ENCODE results near the gene SYNM. TPM values are rescaled to one million over a fixed set of nuclear protein-coding genes. Genes with fewer than 3 reads are reported as not detected.

The SYNM gene
- total and polyA plus RNA-seq, 4 donors, result 42.6 to 103 (median 63.8) TPM

GRCh38 chr15:99129644-99130043 lies 24.8 kb downstream of the SYNM start:
- ATAC-seq (ENCODE audit: low FRiP score) (no peak), DNase-seq (no peak)
- no peaks in the 10 kb centered on the region for H3K27me3 ChIP-seq (ENCODE audit: control insufficient read depth in 1 of 2, insufficient read depth in 2 of 2, low read length in 1 of 2)
- WGBS, 2 donors, result 89 to 91% methylated on average over 16 of the region's 16 CpGs
- intact Hi-C loops (cut with DNase I), result no loop called here
- H3K4me3 ChIP-seq (ENCODE audit: low read length in 2 of 2), result no peak overlapping the region
- peaks cover 2 to 3% of the 10 kb centered on the region in 2 donors for H3K36me3 ChIP-seq (ENCODE audit: control insufficient read depth in 1 of 2, insufficient read depth in 2 of 2, low read length in 1 of 2)
- H3K4me1 ChIP-seq (ENCODE audit: control insufficient read depth in 1 of 2, insufficient read depth in 2 of 2, low read length in 2 of 2), result no peaks in the 10 kb centered on the region
- no peaks in the 10 kb centered on the region for H3K9me3 ChIP-seq (ENCODE audit: control insufficient read depth, low read length)
- no peak overlapping the region for H3K27ac ChIP-seq (ENCODE audit: low read depth in 1 of 2, low read length in 2 of 2)

GRCh38 chr15:99130314-99130713 lies 25.4 kb downstream of the SYNM start:
- DNase-seq (no peak), ATAC-seq (ENCODE audit: low FRiP score) (no peak)
- Histone ChIP-seq H3K36me3 (ENCODE audit: control insufficient read depth in 1 of 2, insufficient read depth in 2 of 2, low read length in 1 of 2) (peaks cover 2 to 3% of the 10 kb centered on the region in 2 donors), H3K9me3 (ENCODE audit: control insufficient read depth, low read length) (no peaks in the 10 kb centered on the region), H3K4me3 (ENCODE audit: low read length in 2 of 2) (no peak overlapping the region), H3K4me1 (ENCODE audit: control insufficient read depth in 1 of 2, insufficient read depth in 2 of 2, low read length in 2 of 2) (no peaks in the 10 kb centered on the region), H3K27me3 (ENCODE audit: control insufficient read depth in 1 of 2, insufficient read depth in 2 of 2, low read length in 1 of 2) (no peaks in the 10 kb centered on the region), H3K27ac (ENCODE audit: low read depth in 1 of 2, low read length in 2 of 2) (no peak overlapping the region)
- 60 to 67% methylated on average over 13 of the region's 13 CpGs for WGBS, 2 donors
- intact Hi-C loops (cut with DNase I), result no loop called here

DNA sequence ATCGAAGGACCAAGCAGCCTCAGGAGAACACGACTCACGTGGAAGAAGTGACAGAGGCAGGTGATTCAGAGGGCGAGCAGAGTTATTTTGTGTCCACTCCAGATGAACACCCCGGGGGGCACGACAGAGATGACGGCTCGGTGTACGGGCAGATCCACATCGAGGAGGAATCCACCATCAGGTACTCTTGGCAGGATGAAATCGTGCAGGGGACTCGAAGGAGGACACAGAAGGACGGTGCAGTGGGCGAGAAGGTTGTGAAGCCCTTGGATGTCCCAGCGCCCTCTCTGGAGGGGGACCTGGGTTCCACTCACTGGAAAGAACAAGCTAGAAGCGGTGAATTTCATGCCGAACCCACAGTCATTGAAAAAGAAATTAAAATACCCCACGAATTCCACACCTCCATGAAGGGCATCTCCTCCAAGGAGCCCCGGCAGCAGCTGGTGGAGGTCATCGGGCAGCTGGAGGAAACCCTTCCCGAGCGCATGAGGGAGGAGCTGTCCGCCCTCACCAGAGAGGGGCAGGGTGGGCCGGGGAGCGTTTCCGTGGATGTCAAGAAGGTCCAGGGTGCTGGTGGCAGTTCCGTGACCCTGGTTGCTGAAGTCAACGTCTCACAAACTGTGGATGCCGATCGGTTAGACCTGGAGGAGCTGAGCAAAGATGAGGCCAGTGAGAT lies 26.0 kb downstream of the SYNM start:
- no peak overlapping the region for H3K4me3 ChIP-seq (ENCODE audit: low read length in 2 of 2)
- no peaks in the 10 kb centered on the region for H3K27me3 ChIP-seq (ENCODE audit: control insufficient read depth in 1 of 2, insufficient read depth in 2 of 2, low read length in 1 of 2)
- no peak overlapping the region for H3K27ac ChIP-seq (ENCODE audit: low read depth in 1 of 2, low read length in 2 of 2)
- ATAC-seq (ENCODE audit: low FRiP score) (no peak), DNase-seq (no peak)
- H3K36me3 ChIP-seq (ENCODE audit: control insufficient read depth in 1 of 2, insufficient read depth in 2 of 2, low read length in 1 of 2), result peaks cover 2 to 3% of the 10 kb centered on the region in 2 donors
- H3K9me3 ChIP-seq (ENCODE audit: control insufficient read depth, low read length), result no peaks in the 10 kb centered on the region
- 93 to 94% methylated on average over 30 of the region's 30 CpGs for WGBS, 2 donors
- no peaks in the 10 kb centered on the region for H3K4me1 ChIP-seq (ENCODE audit: control insufficient read depth in 1 of 2, insufficient read depth in 2 of 2, low read length in 2 of 2)
- intact Hi-C loops (cut with DNase I), result no loop called here

DNA sequence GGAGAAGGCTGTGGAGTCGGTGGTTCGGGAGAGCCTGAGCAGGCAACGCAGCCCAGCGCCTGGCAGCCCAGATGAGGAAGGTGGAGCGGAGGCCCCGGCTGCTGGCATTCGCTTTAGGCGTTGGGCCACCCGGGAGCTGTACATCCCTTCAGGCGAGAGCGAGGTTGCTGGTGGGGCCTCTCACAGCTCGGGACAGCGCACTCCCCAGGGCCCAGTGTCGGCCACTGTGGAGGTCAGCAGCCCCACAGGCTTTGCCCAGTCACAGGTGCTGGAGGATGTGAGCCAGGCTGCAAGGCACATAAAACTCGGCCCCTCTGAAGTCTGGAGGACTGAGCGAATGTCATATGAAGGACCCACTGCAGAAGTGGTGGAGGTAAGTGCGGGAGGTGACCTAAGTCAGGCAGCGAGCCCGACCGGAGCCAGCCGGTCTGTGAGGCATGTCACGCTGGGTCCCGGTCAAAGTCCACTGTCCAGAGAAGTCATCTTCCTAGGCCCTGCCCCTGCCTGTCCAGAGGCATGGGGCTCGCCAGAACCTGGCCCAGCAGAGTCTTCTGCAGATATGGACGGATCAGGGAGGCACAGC lies 26.7 kb downstream of the SYNM start:
- H3K4me1 ChIP-seq (ENCODE audit: control insufficient read depth in 1 of 2, insufficient read depth in 2 of 2, low read length in 2 of 2), result no peaks in the 10 kb centered on the region
- H3K9me3 ChIP-seq (ENCODE audit: control insufficient read depth, low read length), result no peaks in the 10 kb centered on the region
- H3K4me3 ChIP-seq (ENCODE audit: low read length in 2 of 2), result no peak overlapping the region
- no peak for DNase-seq
- peaks cover 2 to 3% of the 10 kb centered on the region in 2 donors for H3K36me3 ChIP-seq (ENCODE audit: control insufficient read depth in 1 of 2, insufficient read depth in 2 of 2, low read length in 1 of 2)
- no peak overlapping the region for H3K27ac ChIP-seq (ENCODE audit: low read depth in 1 of 2, low read length in 2 of 2)
- intact Hi-C loops (cut with DNase I), result no loop called here
- ATAC-seq (ENCODE audit: low FRiP score), result peak; percentile 5
- no peaks in the 10 kb centered on the region for H3K27me3 ChIP-seq (ENCODE audit: control insufficient read depth in 1 of 2, insufficient read depth in 2 of 2, low read length in 1 of 2)
- 91 to 94% methylated on average over 25 of the region's 25 CpGs for WGBS, 2 donors

DNA sequence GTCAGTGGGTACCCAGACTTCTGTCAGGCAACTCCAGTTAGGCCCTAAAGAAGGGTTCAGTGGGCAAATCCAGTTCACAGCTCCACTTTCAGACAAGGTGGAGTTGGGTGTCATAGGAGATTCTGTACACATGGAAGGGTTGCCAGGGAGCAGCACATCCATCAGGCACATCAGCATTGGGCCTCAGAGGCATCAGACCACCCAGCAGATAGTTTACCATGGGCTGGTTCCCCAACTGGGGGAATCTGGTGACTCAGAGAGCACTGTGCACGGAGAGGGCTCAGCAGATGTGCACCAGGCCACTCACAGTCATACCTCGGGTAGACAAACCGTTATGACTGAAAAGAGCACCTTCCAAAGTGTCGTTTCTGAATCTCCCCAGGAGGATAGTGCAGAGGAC lies 27.2 kb downstream of the SYNM start:
- no peak overlapping the region for H3K27ac ChIP-seq (ENCODE audit: low read depth in 1 of 2, low read length in 2 of 2)
- H3K36me3 ChIP-seq (ENCODE audit: control insufficient read depth in 1 of 2, insufficient read depth in 2 of 2, low read length in 1 of 2), result peaks cover 2 to 6% of the 10 kb centered on the region in 2 donors
- DNase-seq (no peak), ATAC-seq (ENCODE audit: low FRiP score) (no peak)
- intact Hi-C loops (cut with DNase I), result no loop called here
- no peaks in the 10 kb centered on the region for H3K27me3 ChIP-seq (ENCODE audit: control insufficient read depth in 1 of 2, insufficient read depth in 2 of 2, low read length in 1 of 2)
- no peaks in the 10 kb centered on the region for H3K4me1 ChIP-seq (ENCODE audit: control insufficient read depth in 1 of 2, insufficient read depth in 2 of 2, low read length in 2 of 2)
- WGBS, 2 donors, result 92 to 93% methylated on average over 4 of the region's 4 CpGs
- no peaks in the 10 kb centered on the region for H3K9me3 ChIP-seq (ENCODE audit: control insufficient read depth, low read length)
- H3K4me3 ChIP-seq (ENCODE audit: low read length in 2 of 2), result no peak overlapping the region

GRCh38 chr15:99132634-99133287 lies 27.9 kb downstream of the SYNM start:
- 76 to 80% methylated on average over 18 of the region's 18 CpGs for WGBS, 2 donors
- Histone ChIP-seq H3K4me1 (ENCODE audit: control insufficient read depth in 1 of 2, insufficient read depth in 2 of 2, low read length in 2 of 2) (no peaks in the 10 kb centered on the region), H3K27me3 (ENCODE audit: control insufficient read depth in 1 of 2, insufficient read depth in 2 of 2, low read length in 1 of 2) (no peaks in the 10 kb centered on the region), H3K36me3 (ENCODE audit: control insufficient read depth in 1 of 2, insufficient read depth in 2 of 2, low read length in 1 of 2) (peaks cover 2 to 10% of the 10 kb centered on the region in 2 donors), H3K9me3 (ENCODE audit: control insufficient read depth, low read length) (no peaks in the 10 kb centered on the region), H3K27ac (ENCODE audit: low read depth in 1 of 2, low read length in 2 of 2) (no peak overlapping the region), H3K4me3 (ENCODE audit: low read length in 2 of 2) (no peak overlapping the region)
- DNase-seq (no peak), ATAC-seq (ENCODE audit: low FRiP score) (no peak)
- intact Hi-C loops (cut with DNase I), result no loop called here

- Histone ChIP-seq H3K36me3 (ENCODE audit: control insufficient read depth in 1 of 2, insufficient read depth in 2 of 2, low read length in 1 of 2) (peaks cover 2 to 10% of the 10 kb centered on the region in 2 donors), H3K9me3 (ENCODE audit: control insufficient read depth, low read length) (no peaks in the 10 kb centered on the region), H3K27ac (ENCODE audit: low read depth in 1 of 2, low read length in 2 of 2) (no peak overlapping the region), H3K4me3 (ENCODE audit: low read length in 2 of 2) (no peak overlapping the region), H3K27me3 (ENCODE audit: control insufficient read depth in 1 of 2, insufficient read depth in 2 of 2, low read length in 1 of 2) (no peaks in the 10 kb centered on the region), H3K4me1 (ENCODE audit: control insufficient read depth in 1 of 2, insufficient read depth in 2 of 2, low read length in 2 of 2) (no peaks in the 10 kb centered on the region)
- WGBS, 2 donors, result 87 to 88% methylated on average over 11 of the region's 11 CpGs
- DNase-seq (no peak), ATAC-seq (ENCODE audit: low FRiP score) (no peak)
- intact Hi-C loops (cut with DNase I), result no loop called here
Measured at GRCh38 chr15:99134317-99134821, 29.5 kb downstream of the SYNM start.

DNA sequence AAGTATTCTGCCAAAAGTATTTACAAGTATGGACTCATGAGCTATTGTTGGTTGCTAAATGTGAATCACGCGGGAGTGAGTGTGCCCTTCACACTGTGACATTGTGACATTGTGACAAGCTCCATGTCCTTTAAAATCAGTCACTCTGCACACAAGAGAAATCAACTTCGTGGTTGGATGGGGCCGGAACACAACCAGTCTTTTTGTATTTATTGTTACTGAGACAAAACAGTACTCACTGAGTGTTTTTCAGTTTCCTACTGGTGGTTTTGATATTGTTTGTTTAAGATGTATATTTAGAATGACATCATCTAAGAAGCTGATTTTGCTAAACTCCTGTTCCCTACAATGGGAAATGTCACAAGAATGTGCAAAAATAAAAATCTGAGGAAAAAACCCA lies 30.3 kb downstream of the SYNM start:
- Histone ChIP-seq H3K27ac (ENCODE audit: low read depth in 1 of 2, low read length in 2 of 2) (no peak overlapping the region), H3K27me3 (ENCODE audit: control insufficient read depth in 1 of 2, insufficient read depth in 2 of 2, low read length in 1 of 2) (no peaks in the 10 kb centered on the region), H3K9me3 (ENCODE audit: control insufficient read depth, low read length) (no peaks in the 10 kb centered on the region), H3K4me3 (ENCODE audit: low read length in 2 of 2) (no peak overlapping the region), H3K36me3 (ENCODE audit: control insufficient read depth in 1 of 2, insufficient read depth in 2 of 2, low read length in 1 of 2) (peaks cover 0 to 10% of the 10 kb centered on the region in 2 donors), H3K4me1 (ENCODE audit: control insufficient read depth in 1 of 2, insufficient read depth in 2 of 2, low read length in 2 of 2) (no peaks in the 10 kb centered on the region)
- DNase-seq (no peak), ATAC-seq (ENCODE audit: low FRiP score) (no peak)
- WGBS, 2 donors, result 29 to 31% methylated on average over 4 of the region's 4 CpGs
- intact Hi-C loops (cut with DNase I), result no loop called here

Data from aorta (tissue), 5 donors.